HL-60 (cell line): ENCODE data around the gene OR9Q2.
"Not testable (repeated sequence)": the region's sequence is repeated elsewhere in the genome, so short reads cannot be mapped to it uniquely, and the experiment has no call there.

Experiments
- DNase-seq, 2 experiments: peaks; one replicate each; pipeline ENCODE4 v3.0.0-alpha.2; 2010 to 2020; ENCODE audit warnings: low read depth in 1 of 2, low spot score in 1 of 2
- H3K27ac ChIP-seq: fragments of 250-450 bp; sonication (Bioruptor Pico); replicated peaks from 2 replicates; pipeline ENCODE4 v1.5.1; 2020; ENCODE audit warnings: mild to moderate bottlenecking, moderate library complexity
- H3K27me3 ChIP-seq: fragments of 250-450 bp; sonication (Bioruptor Pico); 2 replicates; pipeline ENCODE4 v1.5.1; 2021; ENCODE audit warnings: mild to moderate bottlenecking, moderate library complexity; ENCODE audit not compliant: insufficient read depth, poor library complexity, severe bottlenecking
- H3K4me3 ChIP-seq: replicated peaks from 2 replicates; pipeline ENCODE4 v1.5.1; 2011; ENCODE audit warnings: mild to moderate bottlenecking, control low read depth, low read length; ENCODE audit not compliant: insufficient read depth
- CTCF ChIP-seq: IDR thresholded peaks from one replicate; pipeline ENCODE4 v1.5.1; 2011; ENCODE audit warnings: low read length, control low read depth, inconsistent platforms; ENCODE audit not compliant: insufficient read depth
- GABPA ChIP-seq: IDR thresholded peaks from 2 replicates; pipeline ENCODE4 v1.6.1; 2012; ENCODE audit warnings: low read depth
- POLR2AphosphoS5 ChIP-seq: IDR thresholded peaks from 2 replicates; pipeline ENCODE4 v1.6.1; 2012; ENCODE audit warnings: low read depth
- SPI1 ChIP-seq: IDR thresholded peaks from 2 replicates; pipeline ENCODE4 v1.6.1; 2012; ENCODE audit warnings: low read depth, mild to moderate bottlenecking, borderline replicate concordance
- TF ChIP-seq, protein P1 (sequence below): IDR thresholded peaks from 2 replicates; pipeline ENCODE4 v1.6.1; 2012; ENCODE audit warnings: low read depth; ENCODE audit not compliant: insufficient replicate concordance

OR9Q2 gene

GRCh38 chr11:58204042-58204441 lies 15.2 kb downstream of the OR9Q2 start, which contains the start of gene OR1S2:
Gene OR1S2, minus strand, starts transcription at chr11:58204142. Its CDS starts 0 bp downstream, at chr11:58204142.
- no peak for TF ChIP-seq GABPA
- TF ChIP-seq, protein P1, sequence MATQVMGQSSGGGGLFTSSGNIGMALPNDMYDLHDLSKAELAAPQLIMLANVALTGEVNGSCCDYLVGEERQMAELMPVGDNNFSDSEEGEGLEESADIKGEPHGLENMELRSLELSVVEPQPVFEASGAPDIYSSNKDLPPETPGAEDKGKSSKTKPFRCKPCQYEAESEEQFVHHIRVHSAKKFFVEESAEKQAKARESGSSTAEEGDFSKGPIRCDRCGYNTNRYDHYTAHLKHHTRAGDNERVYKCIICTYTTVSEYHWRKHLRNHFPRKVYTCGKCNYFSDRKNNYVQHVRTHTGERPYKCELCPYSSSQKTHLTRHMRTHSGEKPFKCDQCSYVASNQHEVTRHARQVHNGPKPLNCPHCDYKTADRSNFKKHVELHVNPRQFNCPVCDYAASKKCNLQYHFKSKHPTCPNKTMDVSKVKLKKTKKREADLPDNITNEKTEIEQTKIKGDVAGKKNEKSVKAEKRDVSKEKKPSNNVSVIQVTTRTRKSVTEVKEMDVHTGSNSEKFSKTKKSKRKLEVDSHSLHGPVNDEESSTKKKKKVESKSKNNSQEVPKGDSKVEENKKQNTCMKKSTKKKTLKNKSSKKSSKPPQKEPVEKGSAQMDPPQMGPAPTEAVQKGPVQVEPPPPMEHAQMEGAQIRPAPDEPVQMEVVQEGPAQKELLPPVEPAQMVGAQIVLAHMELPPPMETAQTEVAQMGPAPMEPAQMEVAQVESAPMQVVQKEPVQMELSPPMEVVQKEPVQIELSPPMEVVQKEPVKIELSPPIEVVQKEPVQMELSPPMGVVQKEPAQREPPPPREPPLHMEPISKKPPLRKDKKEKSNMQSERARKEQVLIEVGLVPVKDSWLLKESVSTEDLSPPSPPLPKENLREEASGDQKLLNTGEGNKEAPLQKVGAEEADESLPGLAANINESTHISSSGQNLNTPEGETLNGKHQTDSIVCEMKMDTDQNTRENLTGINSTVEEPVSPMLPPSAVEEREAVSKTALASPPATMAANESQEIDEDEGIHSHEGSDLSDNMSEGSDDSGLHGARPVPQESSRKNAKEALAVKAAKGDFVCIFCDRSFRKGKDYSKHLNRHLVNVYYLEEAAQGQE: no peak
- no peak for TF ChIP-seq POLR2AphosphoS5
- no peak for TF ChIP-seq SPI1
- no peak for TF ChIP-seq CTCF
- Histone ChIP-seq H3K27me3 (no peaks in the 10 kb centered on the region), H3K4me3 (no peak within 1 kb of the TSS), H3K27ac (no peak within 1 kb of the TSS)
- no peak for DNase-seq

DNA sequence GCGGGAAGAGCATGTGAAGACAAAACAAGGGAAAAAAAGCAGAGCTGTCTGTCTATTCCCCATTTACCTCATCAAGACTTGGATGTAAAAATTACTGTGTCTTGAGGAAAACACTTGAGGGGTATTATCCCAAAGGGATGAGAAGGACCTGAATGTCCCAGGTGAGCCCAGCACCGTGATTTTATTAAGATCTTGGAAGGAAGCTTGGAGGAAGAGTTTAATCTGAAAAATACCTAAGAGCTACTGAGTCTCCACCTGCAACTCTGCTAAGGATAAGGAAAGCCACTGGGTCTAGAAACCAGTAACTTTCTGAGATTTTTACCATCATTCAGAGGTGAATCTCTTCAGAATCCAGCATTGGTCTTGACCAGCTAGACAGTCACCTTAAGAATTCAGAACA lies 23.6 kb downstream of the OR9Q2 start, which contains the start of gene OR1S1:
OR1S1 (plus strand) TSS at position 301 of the 400 bp plus-strand sequence.
- not testable (repeated sequence) for H3K4me3 ChIP-seq, H3K27ac ChIP-seq, H3K27me3 ChIP-seq, DNase-seq

- DNase-seq: no peak
- no peak overlapping the region for H3K4me3 ChIP-seq
- no peak overlapping the region for H3K27ac ChIP-seq
- TF ChIP-seq SPI1 (no peak), CTCF (no peak)
- TF ChIP-seq, protein P1: no peak
- no peaks in the 10 kb centered on the region for H3K27me3 ChIP-seq
Observed at GRCh38 chr11:58216476-58216875, 27.6 kb downstream of the OR9Q2 start.

DNA sequence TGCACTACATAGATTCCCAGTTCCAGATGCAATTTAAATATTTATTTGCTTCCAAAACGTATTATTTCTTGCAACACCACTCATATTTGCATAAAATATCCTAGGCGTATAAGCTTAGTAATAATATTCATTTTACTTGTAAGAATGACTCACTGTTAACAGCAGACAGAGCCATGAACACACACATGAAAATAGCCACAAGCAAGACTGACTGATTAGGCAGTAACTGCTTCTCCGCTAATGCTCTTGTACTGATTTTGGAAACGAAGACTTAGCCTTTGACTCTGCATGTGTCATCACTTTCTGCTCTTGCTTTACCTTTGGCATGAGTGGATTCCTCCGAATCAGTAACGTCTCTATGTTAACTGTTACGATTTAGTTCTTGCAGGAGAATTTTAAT lies 33.9 kb downstream of the OR9Q2 start:
- Histone ChIP-seq H3K27ac (no peak overlapping the region), H3K27me3 (no peaks in the 10 kb centered on the region), H3K4me3 (no peak overlapping the region)
- TF ChIP-seq CTCF: no peak
- no peak for TF ChIP-seq SPI1
- TF ChIP-seq POLR2AphosphoS5: no peak
- no peak for TF ChIP-seq GABPA
- TF ChIP-seq, protein P1: no peak
- DNase-seq: no peak
